ENCODE results near the gene CDKAL1.

DNA sequence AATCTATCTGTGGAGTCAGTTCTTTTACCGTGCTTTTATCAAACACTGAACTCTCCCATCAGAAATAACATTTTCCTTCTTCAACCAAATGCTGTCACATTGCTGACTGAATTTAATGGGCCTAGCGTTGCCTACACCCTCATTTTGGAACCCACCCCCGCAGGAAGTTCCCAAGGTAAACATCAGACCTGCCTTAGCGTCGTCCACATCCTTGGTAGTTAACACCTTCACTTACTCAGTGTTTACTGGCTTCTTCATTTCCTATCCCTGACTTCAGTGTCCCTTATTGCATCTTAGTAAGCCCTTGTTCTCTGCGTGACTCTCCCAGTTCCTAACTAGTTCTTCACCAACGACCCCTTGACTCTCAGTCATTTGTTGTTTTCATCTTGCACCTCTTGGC lies 567.9 kb downstream of the CDKAL1 start:
- TF ChIP-seq, protein P1, sequence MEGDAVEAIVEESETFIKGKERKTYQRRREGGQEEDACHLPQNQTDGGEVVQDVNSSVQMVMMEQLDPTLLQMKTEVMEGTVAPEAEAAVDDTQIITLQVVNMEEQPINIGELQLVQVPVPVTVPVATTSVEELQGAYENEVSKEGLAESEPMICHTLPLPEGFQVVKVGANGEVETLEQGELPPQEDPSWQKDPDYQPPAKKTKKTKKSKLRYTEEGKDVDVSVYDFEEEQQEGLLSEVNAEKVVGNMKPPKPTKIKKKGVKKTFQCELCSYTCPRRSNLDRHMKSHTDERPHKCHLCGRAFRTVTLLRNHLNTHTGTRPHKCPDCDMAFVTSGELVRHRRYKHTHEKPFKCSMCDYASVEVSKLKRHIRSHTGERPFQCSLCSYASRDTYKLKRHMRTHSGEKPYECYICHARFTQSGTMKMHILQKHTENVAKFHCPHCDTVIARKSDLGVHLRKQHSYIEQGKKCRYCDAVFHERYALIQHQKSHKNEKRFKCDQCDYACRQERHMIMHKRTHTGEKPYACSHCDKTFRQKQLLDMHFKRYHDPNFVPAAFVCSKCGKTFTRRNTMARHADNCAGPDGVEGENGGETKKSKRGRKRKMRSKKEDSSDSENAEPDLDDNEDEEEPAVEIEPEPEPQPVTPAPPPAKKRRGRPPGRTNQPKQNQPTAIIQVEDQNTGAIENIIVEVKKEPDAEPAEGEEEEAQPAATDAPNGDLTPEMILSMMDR (IDR thresholded peaks at IDR 0.05) = no peak
- no peak for TF ChIP-seq POLR2A (IDR thresholded peaks at IDR 0.05)
